Smooth muscle cell (in vitro differentiated cells): ENCODE measurements around the gene KCNJ10. TPM values are rescaled to one million over a fixed set of nuclear protein-coding genes. Genes with fewer than 3 reads are reported as not detected.

Experiments
- DNase-seq: peaks from one replicate; lab custom pipeline; 2025; ENCODE audit not compliant: unreplicated experiment; lab: John Stamatoyannopoulos, UW
- H2AFZ ChIP-seq: fragments of 200-600 bp; sonication (generic); 2 replicates; pipeline ENCODE4 v1.6.0; 2016; ENCODE audit warnings: antibody characterized with exemption, low read depth, mild to moderate bottlenecking
- H3F3A ChIP-seq: fragments of 200-600 bp; sonication (generic); 2 replicates; pipeline ENCODE4 v1.6.0; 2017; ENCODE audit warnings: antibody characterized with exemption, low read depth
- H3K27ac ChIP-seq: fragments of 200-600 bp; sonication (generic); 2 replicates; pipeline ENCODE4 v1.5.1; 2016; ENCODE audit warnings: low read depth, mild to moderate bottlenecking
- H3K27me3 ChIP-seq: fragments of 200-600 bp; sonication (generic); 2 replicates; pipeline ENCODE4 v1.6.1; 2016; ENCODE audit warnings: low read depth, mild to moderate bottlenecking
- H3K36me3 ChIP-seq: fragments of 200-600 bp; sonication (generic); 2 replicates; pipeline ENCODE4 v1.5.1; 2016; ENCODE audit warnings: low read depth
- H3K4me1 ChIP-seq: fragments of 200-600 bp; sonication (generic); 2 replicates; pipeline ENCODE4 v1.5.1; 2016; ENCODE audit warnings: low read depth
- H3K4me2 ChIP-seq: fragments of 200-600 bp; sonication (generic); 2 replicates; pipeline ENCODE4 v1.6.0; 2016; ENCODE audit warnings: mild to moderate bottlenecking
- H3K4me3 ChIP-seq: fragments of 200-600 bp; sonication (generic); 2 replicates; pipeline ENCODE4 v1.5.1; 2016; ENCODE audit warnings: mild to moderate bottlenecking
- H3K79me2 ChIP-seq: fragments of 200-600 bp; sonication (generic); 2 replicates; pipeline ENCODE4 v1.6.0; 2016; ENCODE audit warnings: low read depth, mild to moderate bottlenecking
- H3K9ac ChIP-seq: fragments of 200-600 bp; sonication (generic); 2 replicates; pipeline ENCODE4 v1.6.0; 2016; ENCODE audit warnings: low read depth
- H3K9me3 ChIP-seq: fragments of 200-600 bp; sonication (generic); replicated peaks from 2 replicates; pipeline ENCODE4 v1.5.1; 2016; ENCODE audit warnings: low read depth
- H4K20me1 ChIP-seq: fragments of 200-600 bp; sonication (generic); 2 replicates; pipeline ENCODE4 v1.6.0; 2016; ENCODE audit warnings: low read depth
- CTCF ChIP-seq: fragments of 200-600 bp; sonication (generic); IDR thresholded peaks from 2 replicates; pipeline ENCODE4 v1.5.1; 2017; ENCODE audit warnings: borderline replicate concordance, mild to moderate bottlenecking, antibody characterized with exemption; ENCODE audit not compliant: insufficient read depth, poor library complexity, severe bottlenecking
- WGBS: methylation state at CpG from one replicate; pipeline ENCODE4 v1.1.7; 2016; ENCODE audit warnings: low lambda C conversion rate; 5-methylcytosine and 5-hydroxymethylcytosine counted together
- polyA plus RNA-seq: library from polyadenylated mRNA; unstranded; fragments of >200 nt; fragmentation: Nextera tagmentation; extraction: Ambion mirVana; gene quantifications from 2 replicates; pipeline ENCODE4 v1.2.1, GENCODE V29; 2016
- total RNA-seq: library from RNA; depleted of rRNA; stranded (reverse); fragments of >200 nt; gene quantifications from 2 replicates; pipeline ENCODE4 v1.2.3, GENCODE V29; 2014

Gene KCNJ10
- total and polyA plus RNA-seq, 2 experiments from 2014 or later, result not detected

GRCh38 chr1:159977364-159978106, 92.4 kb downstream of the KCNJ10 start:
- Histone ChIP-seq H3K9ac (no peak overlapping the region), H2AFZ (no peak overlapping the region), H3K4me2 (no peak overlapping the region), H3K79me2 (no peaks in the 10 kb centered on the region), H3K36me3 (no peaks in the 10 kb centered on the region), H3K4me1 (no peaks in the 10 kb centered on the region), H3K27ac (no peak overlapping the region), H3F3A (no peaks in the 10 kb centered on the region), H3K9me3 (no peaks in the 10 kb centered on the region), H3K4me3 (no peak overlapping the region), H3K27me3 (peaks cover 54% of the 10 kb centered on the region), H4K20me1 (no peaks in the 10 kb centered on the region)
- WGBS, result 85% methylated on average over 6 of the region's 6 CpGs
- no peak for DNase-seq
- TF ChIP-seq CTCF, result no peak

DNA sequence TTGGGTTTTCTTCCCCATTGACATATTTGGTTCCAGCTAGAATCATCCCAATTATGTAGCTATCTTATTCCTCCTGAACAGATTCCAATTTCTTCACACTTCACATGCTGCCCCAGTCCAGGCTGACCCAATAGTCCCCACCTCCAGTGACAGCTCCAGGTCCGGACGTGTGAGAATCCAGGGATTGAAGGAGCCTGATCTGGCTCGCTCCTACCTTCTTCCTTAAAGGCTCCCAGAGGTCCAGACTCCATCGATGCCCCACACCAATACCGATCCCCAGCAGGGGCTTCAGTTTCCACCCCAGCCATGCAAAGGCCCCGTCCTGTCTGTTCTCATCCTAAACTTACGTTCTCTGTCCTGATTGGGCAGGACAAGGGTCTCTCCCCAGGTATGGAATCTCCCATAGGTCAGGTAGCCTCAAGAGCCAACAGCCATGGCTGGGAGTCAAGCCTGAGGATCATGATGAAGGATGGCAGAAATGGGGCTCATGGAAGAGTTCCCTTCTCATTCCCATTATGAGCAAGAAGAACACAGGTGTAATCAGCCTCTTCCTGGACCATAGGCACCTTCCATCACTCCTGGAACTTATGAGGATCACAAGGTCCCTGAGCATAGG, 95.5 kb downstream of the KCNJ10 start:
- no peak for DNase-seq
- H4K20me1 ChIP-seq, result no peaks in the 10 kb centered on the region
- no peak for TF ChIP-seq CTCF

DNA sequence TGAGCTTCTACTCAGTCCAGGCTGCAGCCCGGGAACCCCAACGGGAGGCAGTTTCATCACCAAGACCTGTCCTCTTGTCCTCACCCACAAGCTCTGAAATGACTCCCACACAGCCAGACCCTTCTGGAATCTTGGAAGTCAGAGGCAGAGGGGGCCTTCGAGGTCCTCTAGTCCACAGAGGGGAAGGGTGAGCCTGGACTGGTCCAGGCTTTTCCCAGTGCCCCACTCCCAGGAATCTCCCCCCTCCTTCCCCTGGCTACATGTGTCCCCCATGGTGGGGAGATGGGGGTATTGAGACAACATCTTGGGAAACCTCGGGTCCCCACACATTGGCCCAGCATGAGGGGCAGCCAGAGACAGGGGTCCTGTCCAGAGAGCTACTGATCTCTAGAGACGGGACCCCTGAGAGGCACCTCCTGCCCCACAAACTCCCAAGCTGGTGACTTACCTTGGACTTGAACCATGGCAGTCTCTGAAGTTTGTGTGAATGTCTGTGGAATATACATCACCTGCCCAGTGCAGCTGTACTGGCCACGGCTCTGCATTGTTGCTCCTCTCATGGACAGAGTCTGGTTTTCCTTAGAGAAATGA, 96.5 kb downstream of the KCNJ10 start:
- H3K27me3 ChIP-seq, result peaks cover 55% of the 10 kb centered on the region
- no peak for TF ChIP-seq CTCF
- no peaks in the 10 kb centered on the region for H3K4me1 ChIP-seq
- H2AFZ ChIP-seq, result no peak overlapping the region
- H3F3A ChIP-seq, result no peaks in the 10 kb centered on the region
- no peaks in the 10 kb centered on the region for H3K9me3 ChIP-seq
- 83% methylated on average over 6 of the region's 6 CpGs for WGBS
- no peaks in the 10 kb centered on the region for H4K20me1 ChIP-seq
- no peak overlapping the region for H3K27ac ChIP-seq
- no peak overlapping the region for H3K9ac ChIP-seq
- no peak overlapping the region for H3K4me2 ChIP-seq
- no peaks in the 10 kb centered on the region for H3K36me3 ChIP-seq
- no peak for DNase-seq
- no peak overlapping the region for H3K4me3 ChIP-seq
- no peaks in the 10 kb centered on the region for H3K79me2 ChIP-seq

More for the DNA sequence above, 95.5 kb downstream of the KCNJ10 start:
- Histone ChIP-seq H3K27ac (no peak overlapping the region), H3K9me3 (no peaks in the 10 kb centered on the region), H3K36me3 (no peaks in the 10 kb centered on the region), H3K9ac (no peak overlapping the region), H2AFZ (no peak overlapping the region), H3K4me3 (no peak overlapping the region), H3K27me3 (peaks cover 54% of the 10 kb centered on the region), H3K79me2 (no peaks in the 10 kb centered on the region), H3F3A (no peaks in the 10 kb centered on the region), H3K4me1 (no peaks in the 10 kb centered on the region), H3K4me2 (no peak overlapping the region)
- WGBS, result 89% methylated on average over 7 of the region's 7 CpGs
